ENCODE data around the gene EIF2AK2.

GRCh38 chr2:37203708-37204107 is 46.9 kb upstream of the EIF2AK2 start:
- no peak for TF ChIP-seq POLR2AphosphoS5 (IDR thresholded peaks at IDR 0.05; ENCODE audit: borderline replicate concordance, low read depth, low read length)
- TF ChIP-seq EZH2 (IDR thresholded peaks at IDR 0.05) = no peak
- no peak for TF ChIP-seq FOXP2 (optimal IDR thresholded peaks at IDR 0.05; ENCODE audit: control extremely low read depth, extremely low read length, insufficient read depth)
